GM12892 (cell line): ENCODE results near the gene CRY2.
A peak's percentile ranks its signal among the peaks of the same experiment; 100 is the strongest.

Experiments used
- DNase-seq: peaks from one replicate; pipeline ENCODE4 v3.0.0; 2011; ENCODE audit not compliant: insufficient read length
- FAIRE-seq: peaks from 2 replicates; lab custom pipeline; 2011; peaks lifted over from hg19 to GRCh38; lab: Jason Lieb, UNC
- POLR2A ChIP-seq: IDR thresholded peaks from 2 replicates; pipeline ENCODE4 v1.6.1; 2011; ENCODE audit warnings: low read depth, low read length, control low read depth
- POLR2AphosphoS5 ChIP-seq: IDR thresholded peaks from 2 replicates; pipeline ENCODE4 v1.6.1; 2011; ENCODE audit warnings: low read depth, low read length, control low read depth
- TAF1 ChIP-seq: IDR thresholded peaks from 2 replicates; pipeline ENCODE4 v1.6.1; 2011; ENCODE audit warnings: low read depth, mild to moderate bottlenecking, control low read depth, low read length, borderline replicate concordance

Gene CRY2

GRCh38 chr11:45843158-45843924, 3.9 kb upstream of the CRY2 start:
- no peak for TF ChIP-seq TAF1
- TF ChIP-seq POLR2A: no peak
- TF ChIP-seq POLR2AphosphoS5: no peak
- FAIRE-seq (peak; percentile 91), DNase-seq (peak; percentile 68)

GRCh38 chr11:45844822-45845578, 2.3 kb upstream of the CRY2 start:
- TF ChIP-seq POLR2AphosphoS5 (no peak), TAF1 (no peak), POLR2A (no peak)
- FAIRE-seq: no peak
- no peak for DNase-seq

- TF ChIP-seq POLR2AphosphoS5 (no peak), TAF1 (no peak), POLR2A (no peak)
- FAIRE-seq (peak; percentile 30), DNase-seq (no peak)
Observed at GRCh38 chr11:45846174-45846675, 1.1 kb upstream of the CRY2 start.

GRCh38 chr11:45847911-45848316, 639 bp downstream of the CRY2 start:
- FAIRE-seq (no peak), DNase-seq (no peak)
- TF ChIP-seq POLR2AphosphoS5 (no peak), POLR2A (no peak)

- no peak for FAIRE-seq
- DNase-seq: no peak
- TF ChIP-seq POLR2A: no peak
- no peak for TF ChIP-seq TAF1
- no peak for TF ChIP-seq POLR2AphosphoS5
Observed at GRCh38 chr11:45848654-45849081, 1.4 kb downstream of the CRY2 start.

GRCh38 chr11:45850446-45850845, 3.2 kb downstream of the CRY2 start:
- no peak for FAIRE-seq
- no peak for DNase-seq
- TF ChIP-seq POLR2A (no peak), TAF1 (no peak), POLR2AphosphoS5 (no peak)

GRCh38 chr11:45851228-45851627, 4.0 kb downstream of the CRY2 start:
- TF ChIP-seq POLR2A: no peak
- DNase-seq (no peak), FAIRE-seq (no peak)

- TF ChIP-seq TAF1 (no peak), POLR2AphosphoS5 (no peak), POLR2A (no peak)
- FAIRE-seq (no peak), DNase-seq (no peak)
Observed at GRCh38 chr11:45852018-45852711, 4.9 kb downstream of the CRY2 start.

GRCh38 chr11:45852712-45853101, 5.4 kb downstream of the CRY2 start:
- FAIRE-seq (peak; percentile 27), DNase-seq (peak; percentile 36)
- TF ChIP-seq POLR2A (no peak), TAF1 (no peak), POLR2AphosphoS5 (no peak)

- FAIRE-seq (no peak), DNase-seq (no peak)
- TF ChIP-seq POLR2AphosphoS5: no peak
- no peak for TF ChIP-seq POLR2A
- no peak for TF ChIP-seq TAF1
Observed at GRCh38 chr11:45853332-45854219, 6.3 kb downstream of the CRY2 start.

GRCh38 chr11:45855308-45855707, 8.0 kb downstream of the CRY2 start:
- TF ChIP-seq POLR2A (no peak), POLR2AphosphoS5 (no peak), TAF1 (no peak)
- FAIRE-seq (no peak), DNase-seq (no peak)
